SU-DHL-6 (cell line): ENCODE results near the gene GRK6.

Source experiments
- H2AFZ ChIP-seq: fragments of 200-600 bp; sonication (generic); 2 replicates; pipeline ENCODE4 v1.6.1; 2014; ENCODE audit warnings: low read depth, mild to moderate bottlenecking, moderate library complexity, mixed read lengths, antibody characterized with exemption, low read length; ENCODE audit not compliant: severe bottlenecking
- H3F3A ChIP-seq: fragments of 200-600 bp; shearing (Covaris generic); 2 replicates; pipeline ENCODE4 v1.6.0; 2016; ENCODE audit warnings: antibody characterized with exemption, mild to moderate bottlenecking; ENCODE audit not compliant: insufficient read depth
- H3K27ac ChIP-seq: fragments of 200-600 bp; sonication (generic); 2 replicates; pipeline ENCODE4 v1.5.1; 2016; ENCODE audit warnings: low read depth, mild to moderate bottlenecking, low read length, moderate library complexity, mixed read lengths
- H3K27me3 ChIP-seq: fragments of 200-600 bp; sonication (generic), shearing (Covaris generic); 2 replicates; pipeline ENCODE4 v1.6.0; 2014; ENCODE audit warnings: mild to moderate bottlenecking, low read length
- H3K36me3 ChIP-seq: fragments of 200-600 bp; sonication (generic); 2 replicates; pipeline ENCODE4 v1.6.1; 2014; ENCODE audit warnings: mild to moderate bottlenecking, low read length, mixed read lengths
- H3K4me2 ChIP-seq: fragments of 300-600, 200-600 bp; shearing (Covaris generic), sonication (generic); 2 replicates; pipeline ENCODE4 v1.6.0; 2014; ENCODE audit warnings: low read length, low read depth, mild to moderate bottlenecking; ENCODE audit not compliant: poor library complexity, severe bottlenecking
- H3K4me3 ChIP-seq: fragments of 200-600 bp; sonication (generic); 2 replicates; pipeline ENCODE4 v1.5.1; 2014; ENCODE audit warnings: antibody characterized with exemption, low read length, mild to moderate bottlenecking, mixed read lengths; ENCODE audit not compliant: insufficient read depth, poor library complexity, severe bottlenecking
- H3K79me2 ChIP-seq: fragments of 200-600 bp; sonication (generic); 2 replicates; pipeline ENCODE4 v1.6.1; 2014; ENCODE audit warnings: mild to moderate bottlenecking, low read length, moderate library complexity; ENCODE audit not compliant: insufficient read depth
- H3K9ac ChIP-seq: fragments of 200-600 bp; sonication (generic); 2 replicates; pipeline ENCODE4 v1.7.0; 2014; ENCODE audit warnings: mild to moderate bottlenecking, low read length
- H3K9me2 ChIP-seq: fragments of 200-600 bp; sonication (generic); replicated peaks from 2 replicates; pipeline ENCODE4 v1.6.1; 2014; ENCODE audit warnings: low read length; ENCODE audit not compliant: insufficient read depth
- H3K9me3 ChIP-seq: fragments of 200-600 bp; sonication (generic); 2 replicates; pipeline ENCODE4 v1.6.1; 2014; ENCODE audit warnings: low read length, mixed read lengths; ENCODE audit not compliant: insufficient read depth
- H4K20me1 ChIP-seq: fragments of 200-600 bp; sonication (generic); 2 replicates; pipeline ENCODE4 v1.6.1; 2014; ENCODE audit warnings: low read depth, mild to moderate bottlenecking, antibody characterized with exemption, low read length, moderate library complexity, mixed read lengths
- CTCF ChIP-seq: fragments of 200-600 bp; sonication (generic); IDR thresholded peaks from one replicate; pipeline ENCODE4 v1.5.1; 2017; ENCODE audit warnings: antibody characterized with exemption, mild to moderate bottlenecking, low read length, moderate library complexity; ENCODE audit not compliant: insufficient read depth, poor library complexity, severe bottlenecking
- EZH2phosphoT487 ChIP-seq: fragments of 200-600 bp; sonication (generic), shearing (Covaris generic); conservative IDR thresholded peaks from 2 replicates; pipeline ENCODE4 v1.6.1; 2018; ENCODE audit warnings: mild to moderate bottlenecking, antibody characterized with exemption, low read length, moderate library complexity, mixed read lengths

Gene GRK6

GRCh38 chr5:177465044-177465443 is 38.6 kb downstream of the GRK6 start:
- Histone ChIP-seq H3K27me3 (no peaks in the 10 kb centered on the region), H3K4me3 (no peak overlapping the region), H4K20me1 (no peaks in the 10 kb centered on the region), H3K9ac (no peak overlapping the region), H3K9me2 (no peaks in the 10 kb centered on the region), H3K79me2 (no peaks in the 10 kb centered on the region; the same call in 1 of the 2 replicates), H3K9me3 (no peaks in the 10 kb centered on the region), H3F3A (no peaks in the 10 kb centered on the region), H3K27ac (no peak overlapping the region), H3K4me2 (no peak overlapping the region), H2AFZ (no peak overlapping the region), H3K36me3 (peaks cover 3% of the 10 kb centered on the region; the same call in 1 of the 2 replicates)
- TF ChIP-seq CTCF (no peak), EZH2phosphoT487 (no peak)

GRCh38 chr5:177466861-177467260 is 40.4 kb downstream of the GRK6 start:
- Histone ChIP-seq H3K4me3 (no peak overlapping the region), H3K9me3 (no peaks in the 10 kb centered on the region), H3F3A (no peaks in the 10 kb centered on the region), H3K9me2 (no peaks in the 10 kb centered on the region), H4K20me1 (no peaks in the 10 kb centered on the region), H3K27me3 (no peaks in the 10 kb centered on the region), H3K79me2 (peaks cover 6% of the 10 kb centered on the region), H3K27ac (no peak overlapping the region), H3K4me2 (no peak overlapping the region), H3K36me3 (peaks cover 3% of the 10 kb centered on the region; the same call in 1 of the 2 replicates), H3K9ac (no peak overlapping the region), H2AFZ (no peak overlapping the region)
- TF ChIP-seq EZH2phosphoT487 (no peak), CTCF (no peak)

- Histone ChIP-seq H3K79me2 (peaks cover 11% of the 10 kb centered on the region), H3K27me3 (no peaks in the 10 kb centered on the region), H3K9ac (no peak overlapping the region), H3K9me3 (no peaks in the 10 kb centered on the region), H3F3A (no peaks in the 10 kb centered on the region), H3K4me2 (no peak overlapping the region), H3K36me3 (peaks cover 3% of the 10 kb centered on the region; the same call in 1 of the 2 replicates), H3K4me3 (no peak overlapping the region), H4K20me1 (no peaks in the 10 kb centered on the region), H3K27ac (no peak overlapping the region), H2AFZ (no peak overlapping the region), H3K9me2 (no peaks in the 10 kb centered on the region)
- TF ChIP-seq CTCF (no peak), EZH2phosphoT487 (no peak)
Measured at GRCh38 chr5:177467436-177467835, 41.0 kb downstream of the GRK6 start.
